Left lung (tissue), 10 donors: ENCODE results near the gene DLEC1. TPM values are rescaled to one million over a fixed set of nuclear protein-coding genes. Genes with fewer than 3 reads are reported as not detected.

Source experiments
- ATAC-seq: fragments of 200-7000 bp; cut with Tn5 transposase; one replicate; pipeline ENCODE4 v1.9.1; 2020; ENCODE audit warnings: moderate library complexity
- DNase-seq, 4 donors: peaks; one replicate each; pipeline ENCODE4 v3.0.0-alpha.2; 2013 to 2020
- H3K27ac ChIP-seq, 2 donors: fragments of 200-600 bp; sonication (generic) in 1 of 2; one replicate each; pipeline versions ENCODE4 v1.5.0 to v1.8.0; 2020 to 2021
- H3K27me3 ChIP-seq, 2 donors: fragments of 200-600 bp; sonication (generic) in 1 of 2; one replicate each; pipeline versions ENCODE4 v1.5.0 to v1.8.0; 2020 to 2021
- H3K36me3 ChIP-seq, 2 donors: fragments of 200-600 bp; sonication (generic) in 1 of 2; one replicate each; pipeline versions ENCODE4 v1.5.0 to v1.8.0; 2020 to 2021
- H3K4me1 ChIP-seq, 2 donors: fragments of 200-600 bp; one replicate each; pipeline ENCODE4 v1.8.0; 2021
- H3K4me3 ChIP-seq, 2 donors: fragments of 200-600 bp; sonication (generic) in 1 of 2; one replicate each; pipeline versions ENCODE4 v1.5.0 to v1.8.0; 2020 to 2021; ENCODE audit warnings: mild to moderate bottlenecking in 1 of 2
- H3K9me3 ChIP-seq, 2 donors: fragments of 200-600 bp; sonication (generic) in 1 of 2; one replicate each; pipeline versions ENCODE4 v1.5.0 to v1.8.0; 2020 to 2021
- intact Hi-C, 2 donors: fragments of 100-400 bp; cut with DNase I; formaldehyde crosslinking; loops; one replicate each; pipeline versions ENCODE4 v1.11.2 to v1.14.2; 2022
- polyA plus RNA-seq, 6 donors: library from polyadenylated mRNA; unstranded; fragments of 120-200 nt; gene quantifications; one replicate each; pipeline ENCODE4 v1.2.1, GENCODE V29; 2013; ENCODE audit not compliant: insufficient read length in 6 of 6
- total RNA-seq, 2 donors: library from RNA; stranded (reverse); fragmentation: NEBNext Ultra II Directional; extraction: Animal tissue kit (Norgen Biotek cat#: 25700); gene quantifications; one replicate each; pipeline ENCODE4 v1.2.1, GENCODE V29; 2021
- TF ChIP-seq, protein P1 (sequence below), 2 donors: fragments of 200-600 bp; sonication (generic) in 1 of 2; IDR thresholded peaks; one replicate each; pipeline versions ENCODE4 v1.5.0 to v1.8.0; 2021; ENCODE audit warnings: antibody characterized with exemption in 2 of 2
- donor health status: DM: no; HTN: yes; CAD: no.
- donor health status: DM: no; HTN: no; CAD: no.

DLEC1 gene
- total and polyA plus RNA-seq, 8 donors, result 2.8 to 10.5 (median 6.1) TPM

DNA sequence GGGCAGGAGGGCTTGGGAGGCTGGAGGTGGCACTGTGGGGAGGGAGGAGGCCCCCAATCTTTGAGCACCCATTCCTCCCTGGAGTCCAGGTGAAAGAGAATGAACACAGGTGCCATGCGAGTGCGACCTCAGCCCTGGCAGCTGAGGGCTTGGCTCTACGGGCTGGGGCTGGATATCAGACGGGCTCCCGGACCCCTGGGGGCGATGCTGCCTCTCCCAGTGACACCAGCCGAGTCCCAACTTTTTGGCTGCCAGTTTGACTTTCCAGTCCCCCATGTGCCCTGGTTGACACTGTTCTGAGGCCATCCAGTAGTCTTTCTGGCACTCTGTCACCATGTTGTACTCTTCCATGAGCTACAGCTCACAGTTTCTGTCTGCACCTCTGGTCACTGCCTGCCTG lies 47.2 kb upstream of the DLEC1 start:
- no peak for DNase-seq
- H3K4me1 ChIP-seq, result peaks cover 3 to 77% of the 10 kb centered on the region in 2 donors
- no peaks in the 10 kb centered on the region for H3K36me3 ChIP-seq

DNA sequence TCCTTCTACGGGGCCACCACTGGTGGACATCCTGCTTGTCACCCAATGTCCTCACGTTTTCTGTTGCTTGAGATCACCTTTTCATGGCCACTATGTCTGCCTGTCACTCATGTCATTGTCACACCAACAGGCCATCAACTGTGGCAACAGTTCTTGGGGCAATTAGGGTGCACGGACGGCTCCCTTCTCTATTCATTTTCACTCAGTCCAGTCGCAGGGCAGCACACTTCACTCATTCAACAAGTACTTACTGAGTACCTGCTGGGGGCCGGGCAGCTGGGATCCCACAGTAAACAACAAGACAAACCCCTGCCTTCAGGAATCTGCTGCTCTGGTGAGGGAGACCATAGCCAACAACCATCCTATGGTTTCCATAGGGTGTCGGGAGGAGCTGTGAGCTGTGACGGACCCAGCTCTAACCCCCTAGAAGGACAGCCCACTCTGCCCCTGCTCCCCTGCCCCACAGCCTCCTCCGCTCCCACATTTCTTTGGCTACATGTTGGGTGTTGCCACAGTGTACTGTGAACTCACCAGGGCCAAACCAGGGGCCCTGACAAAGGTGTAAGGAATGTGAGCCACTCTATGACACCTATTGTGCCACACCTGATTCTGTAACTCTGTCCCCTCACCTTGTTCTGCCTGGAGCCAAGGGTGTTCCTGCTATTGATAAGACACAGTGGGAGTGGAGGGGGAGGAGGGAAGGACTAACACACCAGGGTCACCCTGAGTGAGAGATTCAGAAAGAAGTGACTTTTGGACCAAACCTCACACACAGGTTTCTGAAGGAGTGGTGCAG lies 46.5 kb upstream of the DLEC1 start:
- peak; percentile 43 for ATAC-seq
- no peaks in the 10 kb centered on the region for H3K27me3 ChIP-seq
- no peak for DNase-seq
- intact Hi-C loops, result no loop called here
- H3K36me3 ChIP-seq, result peaks cover 0 to 2% of the 10 kb centered on the region in 2 donors
- H3K4me1 ChIP-seq, result peaks cover 0 to 78% of the 10 kb centered on the region in 2 donors
- no peak overlapping the region for H3K4me3 ChIP-seq
- H3K27ac ChIP-seq, result peak overlapping the region; percentile 56 to 92
- TF ChIP-seq, protein P1, sequence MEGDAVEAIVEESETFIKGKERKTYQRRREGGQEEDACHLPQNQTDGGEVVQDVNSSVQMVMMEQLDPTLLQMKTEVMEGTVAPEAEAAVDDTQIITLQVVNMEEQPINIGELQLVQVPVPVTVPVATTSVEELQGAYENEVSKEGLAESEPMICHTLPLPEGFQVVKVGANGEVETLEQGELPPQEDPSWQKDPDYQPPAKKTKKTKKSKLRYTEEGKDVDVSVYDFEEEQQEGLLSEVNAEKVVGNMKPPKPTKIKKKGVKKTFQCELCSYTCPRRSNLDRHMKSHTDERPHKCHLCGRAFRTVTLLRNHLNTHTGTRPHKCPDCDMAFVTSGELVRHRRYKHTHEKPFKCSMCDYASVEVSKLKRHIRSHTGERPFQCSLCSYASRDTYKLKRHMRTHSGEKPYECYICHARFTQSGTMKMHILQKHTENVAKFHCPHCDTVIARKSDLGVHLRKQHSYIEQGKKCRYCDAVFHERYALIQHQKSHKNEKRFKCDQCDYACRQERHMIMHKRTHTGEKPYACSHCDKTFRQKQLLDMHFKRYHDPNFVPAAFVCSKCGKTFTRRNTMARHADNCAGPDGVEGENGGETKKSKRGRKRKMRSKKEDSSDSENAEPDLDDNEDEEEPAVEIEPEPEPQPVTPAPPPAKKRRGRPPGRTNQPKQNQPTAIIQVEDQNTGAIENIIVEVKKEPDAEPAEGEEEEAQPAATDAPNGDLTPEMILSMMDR (IDR thresholded peaks at IDR 0.05), result no peak
- H3K9me3 ChIP-seq, result no peaks in the 10 kb centered on the region

More for the DNA sequence above, 47.2 kb upstream of the DLEC1 start:
- peak overlapping the region; percentile 56 to 92 for H3K27ac ChIP-seq
- TF ChIP-seq, protein P1 (IDR thresholded peaks at IDR 0.05), result no peak
- H3K4me3 ChIP-seq, result peak overlapping the region in 1 of 2 donors; percentile 16
- H3K9me3 ChIP-seq, result no peaks in the 10 kb centered on the region
- ATAC-seq, result no peak
- intact Hi-C loops, result no loop called here
- no peaks in the 10 kb centered on the region for H3K27me3 ChIP-seq

DNA sequence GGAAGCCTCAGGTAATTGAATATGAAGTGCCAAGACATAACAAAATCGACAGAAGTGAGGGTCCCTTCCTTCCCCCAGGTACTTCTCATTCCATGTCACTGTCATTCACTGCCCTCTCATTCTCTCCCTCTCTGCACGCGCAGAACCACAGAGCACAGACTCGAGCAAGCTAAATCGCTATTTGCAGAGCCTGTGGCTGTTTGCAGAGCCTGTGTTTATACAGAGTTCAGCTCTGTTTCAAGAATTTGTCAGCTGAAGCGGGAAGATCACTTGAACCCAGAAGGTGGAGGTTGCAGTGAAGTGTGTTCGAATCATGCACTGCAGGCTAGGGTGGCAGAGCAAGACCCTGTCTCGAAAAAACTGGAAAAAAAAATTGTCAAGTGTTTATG lies 45.9 kb upstream of the DLEC1 start:
- no peak for ATAC-seq
- DNase-seq, result no peak
- Histone ChIP-seq H3K27me3 (no peaks in the 10 kb centered on the region), H3K4me1 (peaks cover under 1 to 81% of the 10 kb centered on the region in 2 donors), H3K4me3 (no peak overlapping the region), H3K9me3 (no peaks in the 10 kb centered on the region), H3K36me3 (peaks cover 0 to 8% of the 10 kb centered on the region in 2 donors), H3K27ac (peak overlapping the region in 1 of 2 donors; percentile 92)
- intact Hi-C loops, result no loop called here
- TF ChIP-seq, protein P1 (IDR thresholded peaks at IDR 0.05), result no peak

DNA sequence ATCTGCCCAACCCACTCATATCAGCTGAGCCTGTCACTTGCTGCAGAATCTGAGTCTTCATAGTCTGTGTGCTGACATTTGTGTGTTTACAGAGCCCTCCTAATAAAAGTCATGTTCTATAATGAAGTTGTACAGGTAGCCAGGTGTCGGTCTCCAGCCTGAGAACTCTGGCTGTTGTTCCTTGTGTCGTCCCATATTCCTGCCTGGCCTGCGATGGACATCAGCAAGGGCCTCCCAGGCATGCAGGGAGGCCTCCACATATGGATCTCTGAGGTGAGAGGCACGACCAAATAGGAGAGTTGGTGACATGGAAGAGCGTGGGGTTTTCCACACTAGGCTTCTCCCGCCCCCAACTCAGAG lies 45.6 kb upstream of the DLEC1 start:
- Histone ChIP-seq H3K36me3 (peaks cover 0 to 8% of the 10 kb centered on the region in 2 donors), H3K9me3 (no peaks in the 10 kb centered on the region), H3K27me3 (no peaks in the 10 kb centered on the region), H3K4me1 (peaks cover 5 to 81% of the 10 kb centered on the region in 2 donors), H3K27ac (peak overlapping the region; percentile 81 to 92), H3K4me3 (peak overlapping the region; percentile 48 to 54)
- no peak for DNase-seq
- intact Hi-C loops, result no loop called here
- no peak for ATAC-seq
- TF ChIP-seq, protein P1 (IDR thresholded peaks at IDR 0.05), result no peak

DNA sequence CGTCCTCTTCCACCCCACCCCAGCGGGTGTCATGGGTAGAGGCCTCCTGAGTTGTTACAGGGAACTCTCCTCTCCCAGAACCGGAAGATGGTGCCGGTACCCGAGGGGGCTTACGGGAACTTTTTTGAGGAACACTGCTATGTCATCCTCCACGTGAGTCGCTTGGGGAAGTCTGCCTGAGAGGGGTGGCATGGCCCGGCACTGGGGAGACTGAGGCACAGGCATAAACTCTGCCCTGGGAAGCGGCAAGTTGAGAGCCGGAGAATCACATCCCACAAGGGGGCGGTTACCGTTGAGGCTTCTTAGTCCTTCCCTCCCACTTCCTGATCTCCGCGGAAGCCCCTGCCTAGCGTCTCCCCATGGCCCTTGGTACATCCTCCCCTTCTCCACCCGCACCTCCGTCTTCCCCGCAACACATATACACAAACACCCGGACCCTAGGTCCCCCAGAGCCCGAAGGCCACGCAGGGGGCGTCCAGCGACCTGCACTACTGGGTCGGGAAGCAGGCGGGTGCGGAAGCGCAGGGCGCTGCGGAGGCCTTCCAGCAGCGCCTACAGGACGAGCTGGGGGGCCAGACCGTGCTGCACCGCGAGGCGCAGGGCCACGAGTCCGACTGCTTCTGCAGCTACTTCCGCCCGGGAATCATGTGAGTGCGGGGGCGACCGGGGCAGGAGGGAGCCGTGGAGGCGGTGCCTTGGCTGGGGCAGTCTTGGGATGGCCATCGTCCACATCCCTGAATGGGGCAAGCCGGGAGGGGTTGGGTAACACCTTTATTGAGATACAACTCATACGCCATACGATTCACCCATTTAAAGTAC lies 45.0 kb upstream of the DLEC1 start:
- ATAC-seq, result peak; percentile 33
- peak; percentile 63 to 95 (median 82) for DNase-seq
- intact Hi-C loops, result no loop called here
- TF ChIP-seq, protein P1 (IDR thresholded peaks at IDR 0.05), result no peak
- peak overlapping the region; percentile 81 to 92 for H3K27ac ChIP-seq
- H3K27me3 ChIP-seq, result no peaks in the 10 kb centered on the region
- peaks cover 8 to 80% of the 10 kb centered on the region in 2 donors for H3K4me1 ChIP-seq
- H3K9me3 ChIP-seq, result no peaks in the 10 kb centered on the region
- peak overlapping the region; percentile 48 to 54 for H3K4me3 ChIP-seq
- H3K36me3 ChIP-seq, result peaks cover 0 to 8% of the 10 kb centered on the region in 2 donors
